HepG2 (cell line): ENCODE measurements around the gene TAF11. TPM values are rescaled to one million over a fixed set of nuclear protein-coding genes. Genes with fewer than 3 reads are reported as not detected.

Experiments
- ATAC-seq: fragments of 200-7000 bp; cut with Tn5 transposase; 3 replicates; pipeline ENCODE4 v1.9.1; 2020; ENCODE audit warnings: mild to moderate bottlenecking, moderate library complexity
- BruUV-seq: library from RNA; stranded (reverse); fragments of 400-500 nt; replicated peaks from 2 replicates; lab custom pipeline; 2021; lab: Mats Ljungman, UMichigan
- CTCF ChIA-PET: fragments of 300-600 bp; formaldehyde crosslinking; extraction: SDS; loops from one replicate; lab custom pipeline; 2021; ENCODE audit warnings: low total read pairs, inconsistent platforms, low intra/inter-chr PET ratio; lab: Yijun Ruan, JAX
- POLR2A ChIA-PET: fragments of 350-600 bp; sonication (Branson Sonifier 250); formaldehyde crosslinking; loops from one replicate; lab custom pipeline; 2020; ENCODE audit warnings: antibody characterized with exemption, inconsistent platforms; lab: Yijun Ruan, JAX
- DNase-seq: peaks from one replicate; pipeline ENCODE4 v3.0.0-alpha.2; 2015; ENCODE audit warnings: low spot score
- FAIRE-seq: peaks from 3 replicates; lab custom pipeline; 2011; peaks lifted over from hg19 to GRCh38; lab: Jason Lieb, UNC
- H2AFZ ChIP-seq: one replicate; pipeline ENCODE4 v1.6.1; 2011; ENCODE audit warnings: low read length, inconsistent platforms
- H3K27ac ChIP-seq: fragments of 300-600 bp; 3 replicates; pipeline ENCODE4 v1.8.0; 2011; ENCODE audit warnings: mixed run types, mild to moderate bottlenecking, mixed read lengths, low read length, inconsistent platforms; ENCODE audit not compliant: insufficient read depth; ENCODE audit errors: extremely low read length
- H3K27me3 ChIP-seq, 2 experiments: fragments of 200-600 bp in 1 of 2; 2 replicates in 1 of 2; 3 replicates in 1 of 2; pipeline versions ENCODE4 v1.6.0 to v1.8.0; 2011; ENCODE audit warnings: low read length in 2 of 2, mild to moderate bottlenecking in 2 of 2, moderate library complexity in 2 of 2, inconsistent platforms in 1 of 2; ENCODE audit not compliant: insufficient read depth in 2 of 2, control insufficient read depth in 1 of 2
- H3K36me3 ChIP-seq, 2 experiments: fragments of 200-600 bp in 1 of 2; replicated peaks in 1 of 2; 2 replicates in 1 of 2; 3 replicates in 1 of 2; pipeline versions ENCODE4 v1.5.1 to v1.8.0; 2011; ENCODE audit warnings: low read length in 2 of 2, inconsistent platforms in 1 of 2; ENCODE audit not compliant: insufficient read depth in 2 of 2, control insufficient read depth in 1 of 2
- H3K4me1 ChIP-seq: 2 replicates; pipeline ENCODE4 v1.5.1; 2012; ENCODE audit warnings: low read length, inconsistent platforms; ENCODE audit not compliant: insufficient read depth
- H3K4me2 ChIP-seq: 2 replicates; pipeline ENCODE4 v1.6.0; 2011; ENCODE audit warnings: low read depth, low read length, inconsistent platforms
- H3K4me3 ChIP-seq, 3 experiments: fragments of 200-600 bp in 1 of 3; sonication (generic), shearing (Covaris generic) in 1 of 3; replicated peaks in 1 of 3; 2 replicates each; pipeline ENCODE4 v1.5.1; 2011 to 2016; ENCODE audit warnings: low read length in 3 of 3, inconsistent platforms in 2 of 3, low read depth in 2 of 3, mild to moderate bottlenecking in 2 of 3, control low read depth in 1 of 3, mixed read lengths in 1 of 3; ENCODE audit not compliant: insufficient read depth in 1 of 3
- H3K79me2 ChIP-seq: one replicate; pipeline ENCODE4 v1.6.1; 2011; ENCODE audit warnings: low read length, inconsistent platforms; ENCODE audit not compliant: insufficient read depth
- H3K9ac ChIP-seq: 2 replicates; pipeline ENCODE4 v1.6.0; 2011; ENCODE audit warnings: mild to moderate bottlenecking, low read depth, low read length, inconsistent platforms; ENCODE audit not compliant: insufficient read depth
- H3K9me3 ChIP-seq: 2 replicates; pipeline ENCODE4 v1.5.1; 2012; ENCODE audit warnings: mild to moderate bottlenecking, low read length
- H4K20me1 ChIP-seq: 2 replicates; pipeline ENCODE4 v1.6.0; 2011; ENCODE audit warnings: inconsistent platforms, mild to moderate bottlenecking, low read length, moderate library complexity; ENCODE audit not compliant: insufficient read depth
- HDAC2 ChIP-seq: sonication (generic); formaldehyde crosslinking; IDR thresholded peaks from 2 replicates; pipeline ENCODE4 v1.4.0; 2020; ENCODE audit warnings: missing genetic modification reagents
- IRX3 ChIP-seq: sonication (generic); formaldehyde crosslinking; IDR thresholded peaks from 2 replicates; pipeline ENCODE4 v1.8.1; 2023; ENCODE audit warnings: mild to moderate bottlenecking, low read depth, missing genetic modification reagents, borderline replicate concordance
- KDM2A ChIP-seq: sonication (generic); formaldehyde crosslinking; IDR thresholded peaks from 2 replicates; pipeline ENCODE4 v1.4.0; 2020; ENCODE audit warnings: low read depth, missing genetic modification reagents, borderline replicate concordance
- PAX8 ChIP-seq: sonication (generic); formaldehyde crosslinking; IDR thresholded peaks from 2 replicates; pipeline ENCODE4 v1.8.0; 2022; ENCODE audit warnings: mild to moderate bottlenecking, missing genetic modification reagents, borderline replicate concordance
- RBM39 ChIP-seq: fragments of 200-400 bp; formaldehyde crosslinking; IDR thresholded peaks from one replicate; pipeline ENCODE4 v1.6.1; 2018; ENCODE audit warnings: antibody characterized with exemption, mild to moderate bottlenecking, low read depth, low read length; ENCODE audit not compliant: poor library complexity, severe bottlenecking
- ZNF670 ChIP-seq: sonication (generic); formaldehyde crosslinking; IDR thresholded peaks from 2 replicates; pipeline ENCODE4 v1.8.0; 2022; ENCODE audit warnings: mild to moderate bottlenecking, missing genetic modification reagents, borderline replicate concordance
- WGBS: methylation state at CpG from one replicate; pipeline ENCODE4 v1.1.6; 2017; ENCODE audit warnings: low lambda C conversion rate; 5-methylcytosine and 5-hydroxymethylcytosine counted together
- in situ Hi-C: cut with HindIII; loops from 2 replicates; pipeline ENCODE4 v1.10.0; 2017; ENCODE audit warnings: low pct_unique_long_range_greater_than_20kb; ENCODE audit not compliant: extremely low pct_ligation_motif_present
- intact Hi-C: fragments of 100-400 bp; cut with micrococcal nuclease; formaldehyde crosslinking; loops from one replicate; pipeline ENCODE4 v1.10.0; 2022; ENCODE audit not compliant: unreplicated experiment
- polyA plus RNA-seq, 8 experiments: library from polyadenylated mRNA; depleted of rRNA in 3 of 8; stranded (reverse) in 7 of 8; unstranded in 1 of 8; fragments of >200 nt; fragmentation: Illumina TruSeq in 4 of 8; extraction: Trizol in 4 of 8; gene quantifications; 2 replicates each; pipeline versions ENCODE4 v1.2.1 to v1.2.3, GENCODE V29; 2011 to 2016; ENCODE audit warnings: low read depth in 4 of 8, missing spikeins in 1 of 8, mixed read lengths in 1 of 8; ENCODE audit not compliant: insufficient read depth in 1 of 8
- total RNA-seq, 5 experiments: library from RNA; depleted of rRNA; stranded (reverse); fragments of >200 nt; fragmentation: Illumina TruSeq; extraction: Trizol; gene quantifications; 2 replicates each; pipeline ENCODE4 v1.2.3, GENCODE V29; 2016; ENCODE audit warnings: low read depth in 1 of 5
- TF ChIP-seq, protein P1 (sequence below): sonication (generic); formaldehyde crosslinking; IDR thresholded peaks from 2 replicates; pipeline ENCODE4 v1.5.0; 2020; ENCODE audit warnings: mild to moderate bottlenecking, missing genetic modification reagents, borderline replicate concordance
- TF ChIP-seq, protein P2 (sequence below): IDR thresholded peaks from 2 replicates; pipeline ENCODE4 v1.6.1; 2016; ENCODE audit warnings: missing genetic modification reagents, missing compliant biosample characterization
- TF ChIP-seq, protein P3 (sequence below): sonication (generic); formaldehyde crosslinking; IDR thresholded peaks from 2 replicates; pipeline ENCODE4 v1.8.0; 2022; ENCODE audit warnings: missing genetic modification reagents, mild to moderate bottlenecking, borderline replicate concordance
- TF ChIP-seq, protein P4 (sequence below): sonication (generic); formaldehyde crosslinking; IDR thresholded peaks from 2 replicates; pipeline ENCODE4 v1.4.0; 2020; ENCODE audit warnings: low read depth, mild to moderate bottlenecking, missing genetic modification reagents

TAF11 gene
- total and polyA plus RNA-seq, 2 of the 13 experiments (the other 11 are each of a cell fraction or from before 2014, with no cell fraction given), result 35.4 to 73.6 TPM

DNA sequence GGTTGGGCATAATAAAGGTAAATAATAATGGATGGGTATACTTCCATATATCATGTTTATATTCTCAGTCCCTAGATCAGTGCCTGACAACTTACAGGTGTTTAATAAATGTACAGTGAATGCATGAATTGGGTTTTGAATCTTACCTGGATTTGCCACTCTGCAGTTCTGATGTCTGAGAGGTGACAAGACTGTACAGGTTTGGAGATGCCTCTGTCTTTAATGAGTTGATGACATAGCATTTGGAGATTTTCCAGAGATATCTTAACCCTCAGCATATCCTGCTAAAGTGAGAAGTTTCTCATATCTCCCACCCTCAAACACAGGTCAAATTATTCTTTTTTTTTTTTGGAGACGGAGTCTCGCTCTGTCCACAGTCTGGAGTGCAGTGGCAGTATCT is 3.5 kb upstream of the TAF11 start:
- no TSS peak for BruUV-seq
- CTCF ChIA-PET, result no interaction called here
- H4K20me1 ChIP-seq, result no peaks in the 10 kb centered on the region
- no peak for FAIRE-seq
- TF ChIP-seq, protein P1, sequence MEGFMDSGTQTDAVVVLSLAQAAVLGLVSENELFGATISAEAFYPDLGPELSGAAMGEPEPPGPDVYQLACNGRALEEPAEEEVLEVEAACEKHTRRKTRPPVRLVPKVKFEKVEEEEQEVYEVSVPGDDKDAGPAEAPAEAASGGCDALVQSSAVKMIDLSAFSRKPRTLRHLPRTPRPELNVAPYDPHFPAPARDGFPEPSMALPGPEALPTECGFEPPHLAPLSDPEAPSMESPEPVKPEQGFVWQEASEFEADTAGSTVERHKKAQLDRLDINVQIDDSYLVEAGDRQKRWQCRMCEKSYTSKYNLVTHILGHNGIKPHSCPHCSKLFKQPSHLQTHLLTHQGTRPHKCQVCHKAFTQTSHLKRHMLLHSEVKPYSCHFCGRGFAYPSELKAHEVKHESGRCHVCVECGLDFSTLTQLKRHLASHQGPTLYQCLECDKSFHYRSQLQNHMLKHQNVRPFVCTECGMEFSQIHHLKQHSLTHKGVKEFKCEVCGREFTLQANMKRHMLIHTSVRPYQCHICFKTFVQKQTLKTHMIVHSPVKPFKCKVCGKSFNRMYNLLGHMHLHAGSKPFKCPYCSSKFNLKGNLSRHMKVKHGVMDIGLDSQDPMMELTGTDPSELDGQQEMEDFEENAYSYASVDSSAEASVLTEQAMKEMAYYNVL (CRISPR knock-in tag), result no peak
- TF ChIP-seq RBM39, result no peak
- ATAC-seq, result no peak
- peak overlapping the region in 1 of 3 experiments; percentile 94; a peak in 1 of 6 replicates for H3K4me3 ChIP-seq
- no peaks in the 10 kb centered on the region for H3K36me3 ChIP-seq
- in situ Hi-C loops (no loop called here), intact Hi-C loops (no loop called here)
- H3K4me2 ChIP-seq, result peak overlapping the region; percentile 83
- WGBS, result 98% methylated on average over 2 of the region's 2 CpGs
- POLR2A ChIA-PET, result no interaction called here
- no peak overlapping the region; the same call in 1 of the 2 replicates for H3K9ac ChIP-seq
- H3K4me1 ChIP-seq, result peaks cover 41% of the 10 kb centered on the region
- H3K79me2 ChIP-seq, result peaks cover 65% of the 10 kb centered on the region
- DNase-seq, result no peak
- no peak overlapping the region for H2AFZ ChIP-seq
- no peaks in the 10 kb centered on the region for H3K9me3 ChIP-seq
- no peaks in the 10 kb centered on the region; a peak in 1 of 5 replicates for H3K27me3 ChIP-seq
- no peak overlapping the region for H3K27ac ChIP-seq

DNA sequence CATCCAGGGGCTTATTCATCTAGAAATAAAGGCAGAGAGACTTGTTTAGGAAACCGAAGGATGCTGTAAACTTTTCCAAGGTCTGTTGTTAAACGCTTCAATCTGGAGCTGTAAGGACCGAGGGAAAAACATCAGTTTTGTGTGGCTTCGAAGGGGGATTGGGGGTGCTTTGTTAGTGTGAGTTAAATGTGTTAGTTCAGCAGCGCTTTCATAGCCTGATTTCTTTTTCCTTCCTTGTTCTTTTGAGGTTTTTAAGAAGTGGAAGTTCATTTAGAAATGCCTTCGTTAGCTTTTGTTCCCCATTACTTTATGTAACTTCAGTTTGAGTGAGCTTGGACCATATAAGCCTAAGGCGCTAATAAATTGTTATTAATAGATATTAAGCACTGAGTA is 2.7 kb upstream of the TAF11 start:
- Histone ChIP-seq H3K27ac (no peak overlapping the region), H3K79me2 (peaks cover 69% of the 10 kb centered on the region), H3K4me1 (peaks cover 49% of the 10 kb centered on the region), H3K4me2 (peak overlapping the region; percentile 83), H2AFZ (no peak overlapping the region), H4K20me1 (no peaks in the 10 kb centered on the region), H3K36me3 (no peaks in the 10 kb centered on the region; a peak in 1 of 5 replicates), H3K9me3 (no peaks in the 10 kb centered on the region), H3K27me3 (no peaks in the 10 kb centered on the region; a peak in 1 of 5 replicates), H3K4me3 (peak overlapping the region; percentile 92 to 97 (median 94); a peak in 5 of 6 replicates), H3K9ac (peak overlapping the region; percentile 88)
- ChIA-PET CTCF (no interaction called here), POLR2A (no interaction called here)
- no TSS peak for BruUV-seq
- FAIRE-seq (no peak), DNase-seq (no peak), ATAC-seq (no peak)
- WGBS, result 74% methylated on average over 7 of the region's 7 CpGs
- in situ Hi-C loops (no loop called here), intact Hi-C loops (no loop called here)
- TF ChIP-seq, protein P2, sequence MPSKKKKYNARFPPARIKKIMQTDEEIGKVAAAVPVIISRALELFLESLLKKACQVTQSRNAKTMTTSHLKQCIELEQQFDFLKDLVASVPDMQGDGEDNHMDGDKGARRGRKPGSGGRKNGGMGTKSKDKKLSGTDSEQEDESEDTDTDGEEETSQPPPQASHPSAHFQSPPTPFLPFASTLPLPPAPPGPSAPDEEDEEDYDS (CRISPR knock-in tag), result no peak
- TF ChIP-seq, protein P3, sequence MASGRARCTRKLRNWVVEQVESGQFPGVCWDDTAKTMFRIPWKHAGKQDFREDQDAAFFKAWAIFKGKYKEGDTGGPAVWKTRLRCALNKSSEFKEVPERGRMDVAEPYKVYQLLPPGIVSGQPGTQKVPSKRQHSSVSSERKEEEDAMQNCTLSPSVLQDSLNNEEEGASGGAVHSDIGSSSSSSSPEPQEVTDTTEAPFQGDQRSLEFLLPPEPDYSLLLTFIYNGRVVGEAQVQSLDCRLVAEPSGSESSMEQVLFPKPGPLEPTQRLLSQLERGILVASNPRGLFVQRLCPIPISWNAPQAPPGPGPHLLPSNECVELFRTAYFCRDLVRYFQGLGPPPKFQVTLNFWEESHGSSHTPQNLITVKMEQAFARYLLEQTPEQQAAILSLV (CRISPR knock-in tag), result no peak
- TF ChIP-seq PAX8 (no peak), HDAC2 (CRISPR knock-in tag) (no peak), ZNF670 (no peak), IRX3 (CRISPR knock-in tag) (no peak), KDM2A (CRISPR knock-in tag) (no peak)
- TF ChIP-seq, protein P4, sequence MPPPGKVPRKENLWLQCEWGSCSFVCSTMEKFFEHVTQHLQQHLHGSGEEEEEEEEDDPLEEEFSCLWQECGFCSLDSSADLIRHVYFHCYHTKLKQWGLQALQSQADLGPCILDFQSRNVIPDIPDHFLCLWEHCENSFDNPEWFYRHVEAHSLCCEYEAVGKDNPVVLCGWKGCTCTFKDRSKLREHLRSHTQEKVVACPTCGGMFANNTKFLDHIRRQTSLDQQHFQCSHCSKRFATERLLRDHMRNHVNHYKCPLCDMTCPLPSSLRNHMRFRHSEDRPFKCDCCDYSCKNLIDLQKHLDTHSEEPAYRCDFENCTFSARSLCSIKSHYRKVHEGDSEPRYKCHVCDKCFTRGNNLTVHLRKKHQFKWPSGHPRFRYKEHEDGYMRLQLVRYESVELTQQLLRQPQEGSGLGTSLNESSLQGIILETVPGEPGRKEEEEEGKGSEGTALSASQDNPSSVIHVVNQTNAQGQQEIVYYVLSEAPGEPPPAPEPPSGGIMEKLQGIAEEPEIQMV, result no peak
